GM18507 (cell line): ENCODE measurements around the gene KDM2B.

Experiments used
- DNase-seq: peaks from one replicate; pipeline ENCODE4 v3.0.0; 2011; ENCODE audit warnings: low read depth; ENCODE audit not compliant: insufficient read length; ENCODE audit errors: extremely low spot score
- FAIRE-seq: peaks from 2 replicates; lab custom pipeline; 2011; peaks lifted over from hg19 to GRCh38; lab: Jason Lieb, UNC

The KDM2B gene

DNA sequence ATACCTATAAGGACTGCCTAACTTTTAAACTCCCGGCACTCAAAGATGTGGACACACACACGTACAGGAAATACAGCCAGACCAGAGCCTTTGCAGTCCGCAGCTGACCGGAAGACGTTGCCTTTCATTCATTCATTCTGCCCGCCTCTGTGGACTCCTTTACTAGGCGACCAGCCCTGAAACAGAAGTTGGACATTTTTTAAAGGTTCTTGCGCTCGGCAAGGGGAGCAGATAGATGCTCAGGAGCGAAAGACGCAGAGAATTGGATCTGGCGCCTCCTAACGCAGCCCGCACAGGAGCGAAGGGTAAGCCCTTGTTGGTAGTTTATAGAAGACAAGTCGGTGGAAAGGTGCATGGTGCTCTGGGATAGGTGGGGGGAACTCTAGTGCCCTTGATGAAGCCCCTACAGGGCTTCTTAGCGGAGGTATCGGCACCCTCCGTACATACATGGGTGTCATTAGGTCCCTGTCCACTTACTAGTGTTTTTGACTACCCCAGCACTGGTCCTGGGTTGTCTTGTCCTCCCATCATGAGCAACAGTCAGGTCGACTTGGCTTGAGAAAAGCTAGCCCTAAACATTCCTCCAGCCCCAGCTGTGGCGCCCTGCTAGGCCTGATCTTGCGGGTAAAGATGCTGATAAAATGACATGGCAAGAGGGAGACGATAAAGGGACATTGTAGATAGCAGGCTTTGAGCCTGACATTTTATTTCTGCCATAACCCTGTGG is at the start of gene KDM2B:
TSS of gene KDM2B (minus strand) at position 65 of the 727 bp plus-strand sequence. CDS start 112 bp downstream, outside the sequence.
- FAIRE-seq (peak; percentile 55), DNase-seq (no peak)

DNA sequence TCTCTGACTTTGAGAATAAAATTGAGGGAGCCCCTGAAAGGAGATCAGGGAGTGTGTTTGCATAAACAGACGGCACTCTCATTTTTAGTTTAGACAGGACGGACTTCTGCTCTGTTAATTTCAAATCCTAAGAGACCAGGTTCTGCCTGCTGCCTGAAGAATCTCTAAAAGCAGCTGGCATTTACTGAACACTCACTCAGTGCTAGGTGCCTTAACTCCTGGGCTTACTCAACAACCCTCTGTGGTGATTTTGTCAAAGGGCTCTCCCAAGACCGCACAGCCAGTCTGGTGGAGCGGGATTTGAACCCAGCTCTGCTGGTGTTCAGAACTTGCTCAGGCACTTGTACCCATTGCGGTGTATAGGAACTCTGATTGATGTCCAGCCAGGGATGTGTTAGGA is 47.7 kb upstream of the KDM2B start:
- FAIRE-seq (peak; percentile 36), DNase-seq (no peak)

DNA sequence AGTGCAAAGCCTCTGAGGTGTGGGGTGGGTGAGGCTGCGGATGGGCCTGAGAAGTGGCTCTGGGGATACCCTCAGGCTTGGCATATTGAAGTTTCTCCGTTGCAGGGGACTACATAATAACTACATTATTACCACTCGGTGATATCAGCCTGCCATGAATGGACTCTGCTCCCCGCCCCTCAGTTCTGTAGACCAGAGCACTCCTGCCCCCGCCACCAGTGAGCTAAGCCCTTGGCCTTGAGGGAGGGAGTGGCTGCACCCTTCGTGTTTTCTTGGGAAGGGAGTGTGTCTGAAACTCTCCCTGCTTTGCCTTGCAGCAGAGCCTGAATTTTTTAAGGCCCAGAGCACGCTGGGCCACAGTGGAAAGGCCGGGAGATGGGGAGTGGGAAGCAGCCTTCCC is 47.2 kb upstream of the KDM2B start:
- FAIRE-seq (no peak), DNase-seq (no peak)

DNA sequence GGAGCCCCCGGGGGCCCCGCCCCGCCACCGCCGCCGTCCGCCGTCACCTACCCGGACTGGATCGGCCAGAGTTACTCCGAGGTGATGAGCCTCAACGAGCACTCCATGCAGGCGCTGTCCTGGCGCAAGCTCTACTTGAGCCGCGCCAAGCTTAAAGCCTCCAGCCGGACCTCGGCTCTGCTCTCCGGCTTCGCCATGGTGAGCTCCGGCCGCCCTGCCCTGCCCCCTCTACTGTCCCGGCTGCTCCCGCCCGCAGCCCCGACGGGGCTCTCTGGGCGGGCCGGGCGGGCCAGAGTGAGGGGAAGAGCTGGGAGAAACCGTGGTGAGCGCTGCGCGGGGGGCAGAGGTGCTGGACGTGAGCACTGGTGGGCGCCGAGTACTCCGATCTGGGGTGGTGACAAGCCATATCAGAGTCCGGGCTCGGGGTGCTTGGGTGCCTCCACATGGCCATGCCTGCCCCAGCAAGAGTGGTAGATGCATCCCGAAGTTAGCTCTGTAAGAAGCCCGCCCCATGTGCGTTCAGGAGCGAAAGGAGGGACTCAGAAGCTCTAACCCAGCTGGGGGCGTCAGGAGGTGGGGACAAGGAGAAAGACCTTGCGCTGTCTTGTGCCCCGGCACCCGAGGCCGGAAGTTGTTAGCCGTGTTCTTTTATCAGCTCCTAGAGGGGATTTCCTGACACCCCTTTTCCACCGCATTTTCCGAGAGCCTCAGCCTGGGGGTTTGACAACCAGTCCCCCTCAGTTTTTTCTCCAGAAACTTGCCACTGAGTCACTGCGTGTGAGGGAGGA is 46.2 kb upstream of the KDM2B start:
- peak; percentile 71 for FAIRE-seq
- no peak for DNase-seq

DNA sequence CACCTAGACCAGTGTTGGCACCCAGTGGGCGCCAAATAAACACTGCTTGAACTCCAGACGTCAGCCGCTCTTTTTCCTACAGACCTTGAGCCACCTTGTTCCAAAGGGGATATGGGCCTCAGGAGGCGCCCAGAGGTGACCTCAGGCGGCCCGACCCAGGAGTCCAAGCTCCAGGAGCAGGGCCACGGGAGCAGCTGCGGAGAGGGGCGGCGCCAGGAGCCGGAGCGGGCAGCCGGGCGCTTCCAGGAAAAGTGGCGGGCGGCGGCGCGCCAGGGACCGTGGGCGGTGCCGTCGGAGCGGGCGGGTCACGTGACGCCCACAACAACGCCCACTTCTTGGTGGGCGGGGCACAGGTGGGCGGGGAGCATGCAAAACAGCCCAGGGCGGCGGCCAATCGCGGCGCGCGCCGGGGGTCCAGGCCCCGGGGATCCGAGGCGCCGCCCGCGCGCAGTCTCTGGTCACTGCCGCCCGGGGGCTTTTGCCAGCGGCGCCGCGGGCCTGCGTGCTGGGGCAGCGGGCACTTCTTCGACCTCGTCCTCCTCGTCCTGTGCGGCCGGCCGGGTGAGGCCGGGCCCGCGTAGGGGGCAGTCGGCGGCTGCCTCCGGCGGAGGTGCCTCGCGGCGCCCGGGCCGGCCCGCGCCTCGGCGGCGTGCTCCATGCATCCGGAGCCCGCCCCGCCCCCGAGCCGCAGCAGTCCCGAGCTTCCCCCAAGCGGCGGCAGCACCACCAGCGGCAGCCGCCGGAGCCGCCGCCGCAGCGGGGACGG is 45.4 kb upstream of the KDM2B start, which contains the start of gene ORAI1:
TSS of gene ORAI1 (plus strand) at position 444 of the 766 bp plus-strand sequence.
- peak; percentile 84 for DNase-seq
- FAIRE-seq, result peak; percentile 72

DNA sequence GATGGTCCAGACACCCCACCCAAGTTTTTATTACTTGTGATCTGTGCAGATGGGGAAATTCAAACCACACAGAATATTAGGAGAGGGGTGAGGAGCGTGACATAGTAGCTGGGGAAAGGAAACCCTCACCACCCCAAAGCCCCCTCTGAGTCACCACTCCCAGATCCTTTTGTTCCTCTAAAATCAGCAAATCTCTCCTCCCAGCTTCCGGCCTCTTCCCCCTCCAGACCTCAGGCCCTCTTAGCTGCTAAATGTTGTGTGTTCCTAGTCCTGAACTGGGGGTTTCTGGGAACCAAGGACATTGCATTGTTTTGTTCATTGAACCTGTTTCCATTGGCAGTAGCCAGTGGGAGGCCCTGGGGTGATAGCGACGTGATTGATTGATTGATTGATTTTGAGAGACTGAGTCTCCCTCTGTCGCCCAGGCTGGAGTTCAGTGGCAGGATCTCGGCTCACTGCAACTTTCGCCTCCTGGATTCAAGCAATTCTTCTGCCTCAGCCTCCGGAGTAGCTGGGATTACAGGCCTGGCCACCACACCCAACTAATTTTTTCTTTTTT is 39.6 kb upstream of the KDM2B start:
- FAIRE-seq (no peak), DNase-seq (no peak)

DNA sequence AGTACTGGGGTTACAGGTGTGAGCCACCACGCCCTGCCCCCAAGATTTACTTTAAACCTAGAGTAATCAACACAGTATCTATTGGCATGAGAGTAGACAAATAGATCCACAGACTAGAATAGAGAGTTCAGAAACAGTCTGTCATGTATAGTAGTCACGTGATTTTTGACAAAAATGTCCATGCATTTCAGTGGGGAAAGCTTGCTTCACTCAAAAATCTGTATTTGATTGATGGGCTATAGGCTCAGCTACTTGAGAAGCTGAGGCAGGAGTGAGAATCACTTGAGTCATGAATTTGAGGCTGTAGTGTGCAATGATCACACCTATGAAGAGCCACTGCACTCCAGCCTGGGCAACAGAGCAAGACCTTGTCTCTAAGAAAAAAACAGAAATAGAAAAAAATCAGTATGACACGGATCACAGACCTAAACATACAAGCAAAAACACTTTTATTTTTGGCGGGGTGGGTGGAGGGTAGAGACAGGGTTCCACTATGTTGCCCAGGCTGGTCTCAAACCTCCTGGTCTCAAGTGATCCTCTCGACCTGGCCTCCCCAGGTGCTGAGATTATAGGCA is 37.9 kb upstream of the KDM2B start:
- FAIRE-seq (no peak), DNase-seq (no peak)

DNA sequence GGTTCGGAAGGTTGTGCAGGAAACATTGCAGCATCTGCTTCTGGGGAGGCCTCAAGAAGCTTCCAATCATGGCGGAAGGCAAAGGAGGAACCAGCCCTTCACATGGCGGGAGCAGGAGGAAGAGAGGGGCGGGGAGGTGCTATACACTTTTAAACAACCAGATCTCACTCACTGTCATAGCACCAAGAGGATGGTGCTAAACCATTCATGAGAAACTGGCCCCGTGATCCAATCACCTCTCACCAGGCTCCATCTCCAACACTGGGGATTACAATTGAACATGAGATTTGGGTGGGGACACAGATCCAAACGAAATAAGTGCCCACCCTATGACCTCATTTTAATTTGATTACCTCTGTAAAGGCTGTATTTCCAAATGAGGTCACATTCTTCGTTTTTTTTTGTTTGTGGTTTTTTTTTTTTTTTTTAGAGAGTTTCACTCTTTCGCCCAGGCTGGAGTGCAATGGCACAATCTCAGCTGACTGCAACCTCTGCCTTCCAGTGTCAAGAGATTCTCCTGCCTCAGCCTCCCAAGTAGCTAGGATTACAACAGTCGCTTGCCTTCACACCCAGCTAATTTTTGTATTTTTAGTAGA is 34.1 kb upstream of the KDM2B start:
- no peak for DNase-seq

DNA sequence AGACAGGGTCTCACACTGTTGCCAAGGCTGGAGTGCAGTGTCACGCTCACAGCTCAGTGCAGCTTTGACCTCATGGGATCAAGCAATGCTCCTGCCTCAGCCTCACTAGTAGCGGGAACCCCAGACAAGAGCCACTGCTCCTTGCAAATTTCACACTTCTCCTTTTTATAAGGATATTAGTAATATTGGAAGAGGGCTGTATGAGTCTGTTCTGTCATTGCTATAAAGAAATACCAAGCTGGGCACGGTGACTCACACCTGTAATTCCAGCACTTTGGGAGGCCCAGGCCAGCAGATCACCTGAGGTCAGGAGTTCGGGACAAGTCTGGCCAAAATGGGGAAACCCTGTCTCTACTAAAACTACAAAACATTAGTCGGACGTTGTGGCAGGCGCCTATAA is 32.6 kb upstream of the KDM2B start:
- DNase-seq, result no peak
- FAIRE-seq, result no peak

More for the DNA sequence above, 34.1 kb upstream of the KDM2B start:
- FAIRE-seq, result no peak

DNA sequence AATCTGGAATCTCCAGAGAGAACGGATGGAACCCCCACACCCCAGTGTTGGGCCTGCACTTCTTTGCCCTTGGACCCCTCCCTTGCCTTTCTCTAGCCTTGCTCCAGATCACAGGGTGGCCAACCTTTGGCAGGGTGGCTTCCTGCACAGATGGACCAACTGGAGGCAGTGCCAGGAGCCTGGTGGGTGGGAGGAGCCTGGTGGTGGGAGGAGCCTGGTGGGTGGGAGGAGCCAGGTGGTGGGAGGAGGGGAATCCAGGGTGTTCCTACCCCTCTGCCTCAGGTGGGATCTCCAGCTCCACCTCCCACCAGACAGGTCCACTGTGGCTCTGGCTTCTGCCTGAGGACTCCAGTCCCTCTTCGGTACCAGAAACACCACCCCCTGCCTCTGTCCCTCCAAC is 30.5 kb upstream of the KDM2B start:
- FAIRE-seq (no peak), DNase-seq (no peak)

DNA sequence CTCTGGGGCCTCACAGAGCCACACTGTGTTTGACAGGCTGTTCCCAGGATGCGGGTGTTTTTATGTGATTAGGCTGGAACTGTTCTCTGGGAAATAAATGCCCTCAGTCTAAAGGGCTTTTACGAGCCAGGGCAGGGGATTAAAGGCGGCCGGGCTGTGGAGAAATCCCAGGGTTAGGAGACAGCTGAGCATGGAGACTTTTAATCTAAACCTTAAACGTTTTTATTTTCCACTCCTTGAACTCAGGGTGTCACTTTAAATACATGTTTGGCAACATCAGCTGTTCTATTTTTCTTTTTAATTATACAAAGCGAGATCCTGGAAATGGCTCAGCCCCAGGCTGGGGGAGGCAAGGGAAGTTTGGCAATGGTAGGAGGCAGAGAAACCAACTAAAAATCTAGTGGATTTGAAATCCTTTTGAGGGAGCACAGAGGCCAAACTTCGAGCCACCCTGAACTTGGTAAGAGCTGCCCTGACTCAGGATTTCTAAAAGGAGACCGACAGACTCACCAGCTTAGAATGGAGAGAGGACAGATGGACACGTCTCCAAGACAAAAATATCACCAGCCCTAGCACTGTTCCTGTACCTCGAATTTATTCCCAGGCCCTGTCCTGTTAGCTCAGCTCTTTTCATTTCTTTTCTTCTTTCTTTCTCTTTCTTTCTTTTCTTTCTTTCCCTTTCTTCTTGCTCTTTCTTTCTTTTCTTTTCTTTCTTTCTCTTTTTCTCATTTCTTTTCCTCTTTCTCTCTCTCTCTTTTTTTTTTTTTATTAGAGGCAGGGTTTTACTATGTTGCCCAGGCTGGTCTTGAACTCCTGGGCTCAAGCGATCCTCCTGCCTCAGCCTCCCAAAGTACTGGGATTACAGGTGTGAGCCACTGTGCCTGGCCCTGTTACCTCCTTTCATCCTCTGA is 29.7 kb upstream of the KDM2B start:
- FAIRE-seq (no peak), DNase-seq (no peak)

DNA sequence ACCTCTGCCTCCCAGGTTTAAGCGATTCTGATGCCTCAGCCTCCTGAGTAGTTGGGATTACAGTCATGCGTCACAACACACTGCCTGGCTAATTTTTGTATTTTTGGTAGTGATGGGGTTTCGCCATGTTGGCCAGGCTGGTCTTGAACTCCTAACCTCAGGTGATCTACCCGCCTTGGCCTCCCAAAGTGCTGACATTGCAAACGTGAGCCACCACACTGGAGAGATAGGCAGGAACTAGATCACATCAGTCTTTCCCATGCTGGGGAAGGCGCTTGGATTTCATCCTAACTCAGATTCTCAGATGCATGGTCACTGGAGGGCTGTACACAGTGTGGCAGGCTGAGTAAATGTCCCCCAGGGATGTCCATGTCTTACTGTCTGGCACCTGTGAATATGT is 27.5 kb upstream of the KDM2B start:
- no peak for FAIRE-seq
- DNase-seq, result no peak

DNA sequence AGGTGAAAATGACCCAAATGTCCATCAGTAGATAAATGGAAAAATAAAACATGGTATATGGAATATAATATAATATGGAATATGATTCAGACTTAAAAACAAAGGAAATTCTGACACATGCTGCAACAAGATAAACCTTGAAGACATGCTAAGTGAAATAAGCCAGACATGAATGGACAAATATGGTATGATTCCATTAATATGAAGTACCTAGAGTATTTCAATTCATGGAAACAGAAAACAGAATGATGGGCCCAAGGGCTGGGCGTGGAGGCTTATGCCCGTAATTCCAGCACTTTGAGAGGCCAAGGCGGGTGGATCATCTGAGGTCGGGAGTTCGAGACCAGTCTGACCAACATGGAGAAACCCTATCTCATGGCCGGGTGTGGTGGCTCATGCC is 22.8 kb upstream of the KDM2B start:
- FAIRE-seq, result no peak
- DNase-seq, result no peak

DNA sequence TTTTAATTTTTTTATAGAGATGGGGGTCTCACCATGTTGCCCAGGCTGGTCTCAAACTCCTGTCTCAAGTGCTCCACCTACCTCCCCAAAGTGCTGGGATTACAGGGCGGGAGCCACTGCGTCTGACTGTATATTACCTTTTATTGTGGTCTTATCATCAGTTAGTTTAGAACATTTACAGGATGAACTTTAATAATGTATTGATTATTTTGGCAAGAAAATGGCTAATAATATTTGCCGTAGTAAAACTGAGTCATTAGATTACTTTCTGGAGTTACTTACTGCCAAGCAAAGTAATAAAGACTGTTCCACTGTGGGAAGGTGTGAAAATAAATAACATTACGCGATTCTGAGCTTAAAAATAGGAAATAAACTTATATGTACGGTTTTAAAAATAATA is 21.9 kb upstream of the KDM2B start:
- FAIRE-seq (no peak), DNase-seq (no peak)

DNA sequence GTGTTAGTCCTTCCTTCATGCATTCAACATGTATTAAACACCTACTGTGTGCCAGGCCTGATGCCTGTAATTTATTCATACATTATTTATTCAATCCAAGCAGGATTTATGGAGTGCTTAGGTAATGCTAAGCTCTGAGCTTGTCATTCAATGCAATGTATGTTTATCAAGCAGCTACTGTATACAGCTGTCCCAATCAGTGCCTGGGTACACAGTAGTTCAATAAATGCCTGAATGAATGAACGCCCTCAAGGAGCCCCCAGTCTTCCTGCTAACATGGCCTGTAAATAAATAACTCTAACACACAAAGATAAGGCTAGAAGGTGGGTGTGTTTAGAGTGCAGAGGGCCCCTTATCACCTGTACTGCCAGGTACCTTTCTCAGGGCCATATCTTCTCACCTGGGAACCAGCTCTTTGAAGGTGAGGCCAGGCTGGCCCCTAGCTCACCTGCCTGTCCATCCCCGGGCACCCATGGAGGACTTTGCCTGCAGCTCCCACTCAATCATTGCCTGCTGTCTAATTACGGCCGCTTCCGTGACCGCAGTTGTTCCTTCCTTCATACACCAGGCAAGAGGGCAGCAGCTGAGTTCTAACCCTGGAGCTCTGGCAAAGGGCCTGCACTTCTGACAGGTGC is 20.0 kb upstream of the KDM2B start:
- FAIRE-seq, result no peak

DNA sequence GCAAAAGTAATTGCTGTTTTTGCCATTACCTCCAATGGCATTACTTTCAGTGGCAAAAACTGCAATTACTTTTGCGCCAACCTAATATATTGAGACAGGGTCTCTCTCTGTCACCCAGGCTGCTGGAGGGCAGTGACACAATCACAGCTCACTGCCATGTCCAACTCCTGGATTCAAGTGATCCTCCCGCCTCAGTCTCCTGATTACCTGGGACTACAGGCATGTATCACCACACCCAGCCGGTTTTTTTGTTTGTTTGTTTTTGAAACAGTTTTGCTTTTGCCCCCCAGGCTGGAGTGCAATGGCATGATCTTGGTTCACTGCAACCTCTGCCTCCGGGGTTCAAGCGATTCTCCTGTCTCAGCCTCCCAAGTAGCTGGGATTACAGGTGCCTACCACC is 15.7 kb upstream of the KDM2B start:
- FAIRE-seq (no peak), DNase-seq (no peak)

More for the DNA sequence above, 20.0 kb upstream of the KDM2B start:
- DNase-seq, result no peak

DNA sequence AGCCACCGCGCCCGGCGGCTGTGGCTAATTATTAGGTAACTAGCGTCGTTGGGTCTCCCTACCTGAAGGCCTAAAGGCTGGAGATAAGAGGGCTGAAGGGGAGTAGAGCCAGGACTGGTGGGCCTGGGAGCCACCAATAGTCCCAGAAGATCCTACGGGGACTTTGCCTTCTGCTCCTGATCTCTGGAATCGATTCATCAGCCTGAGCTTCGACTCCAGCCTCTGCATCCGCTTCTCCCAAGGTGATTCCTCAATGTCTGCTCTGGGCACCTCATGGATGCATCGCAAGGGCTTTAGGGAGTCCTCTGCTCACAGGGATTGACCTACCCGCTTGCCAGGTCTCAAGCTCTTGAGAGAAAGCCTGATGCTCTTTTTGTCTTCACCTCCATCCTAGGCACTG is 14.7 kb upstream of the KDM2B start:
- FAIRE-seq, result no peak
- DNase-seq, result no peak

DNA sequence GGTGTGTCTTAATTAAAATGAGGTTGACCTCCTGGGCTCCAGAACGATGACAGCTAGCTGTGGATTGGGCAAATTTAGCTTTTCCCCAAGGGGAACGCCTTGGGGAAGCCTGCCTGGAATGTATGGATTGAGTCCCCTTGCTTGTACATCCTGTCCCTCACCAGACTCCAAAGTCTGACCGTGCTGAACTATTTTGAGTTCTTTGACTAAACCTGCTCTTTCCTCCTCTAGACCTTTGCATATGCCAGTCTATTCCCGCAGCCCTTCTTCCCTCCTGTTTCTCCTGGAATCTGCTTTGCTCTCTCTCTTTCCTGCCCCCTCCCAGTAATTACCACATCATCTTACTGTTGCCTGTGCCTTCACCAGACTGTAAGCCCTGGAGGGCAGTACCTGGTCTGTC is 11.5 kb upstream of the KDM2B start:
- FAIRE-seq, result no peak
- no peak for DNase-seq
